HG02970 (cell line): ENCODE results near the gene STXBP6.
"Not testable (repeated sequence)": the region's sequence is repeated elsewhere in the genome, so short reads cannot be mapped to it uniquely, and the experiment has no call there.

Source experiments
- ATAC-seq: cut with Tn5 transposase; IDR thresholded peaks from one replicate; pipeline ENCODE4 v1.9.1; 2021; ENCODE audit warnings: mild to moderate bottlenecking, moderate library complexity, moderate number of reproducible peaks; ENCODE audit not compliant: unreplicated experiment, low FRiP score

The STXBP6 gene

DNA sequence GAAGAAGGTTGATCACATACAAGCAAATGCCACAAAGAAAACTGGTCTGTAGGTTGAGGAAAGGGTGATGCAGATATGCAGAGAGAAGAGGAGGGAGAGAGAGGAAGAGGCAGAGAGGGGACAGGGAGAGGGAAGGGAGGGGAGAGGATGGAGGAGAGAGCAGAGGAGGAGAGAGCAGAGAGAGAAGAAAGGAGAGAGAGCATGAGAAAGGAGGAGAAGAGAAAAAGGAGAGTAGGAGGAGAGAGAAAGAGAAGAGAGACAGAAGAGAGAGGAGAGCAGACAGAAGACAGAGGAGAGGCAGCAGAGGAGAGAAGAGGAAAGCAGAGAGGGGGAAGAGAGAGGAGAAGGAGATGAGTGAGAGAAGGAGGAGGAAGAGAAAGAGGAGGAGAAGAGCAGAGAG is 59.2 kb downstream of the STXBP6 start:
- ATAC-seq, result no peak

DNA sequence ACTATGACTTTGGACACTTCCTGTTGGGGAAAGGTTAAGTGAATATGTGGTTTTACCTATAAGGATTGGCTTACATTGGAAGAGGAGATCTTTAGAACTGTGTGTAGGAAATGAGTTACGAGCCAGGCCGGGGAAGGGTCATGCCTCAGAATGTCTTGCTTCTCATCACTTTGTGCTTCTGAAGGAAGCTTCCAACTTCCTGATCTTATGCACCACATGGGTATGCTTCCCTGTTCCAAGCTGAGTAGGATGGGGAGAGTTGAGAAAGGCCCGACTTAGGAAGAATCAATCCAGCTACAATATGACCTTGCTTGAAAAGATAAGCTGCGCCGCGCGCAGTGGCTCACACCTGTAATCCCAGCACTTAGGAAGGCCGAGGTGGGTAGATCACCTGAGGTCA is 59.9 kb downstream of the STXBP6 start:
- no peak for ATAC-seq

DNA sequence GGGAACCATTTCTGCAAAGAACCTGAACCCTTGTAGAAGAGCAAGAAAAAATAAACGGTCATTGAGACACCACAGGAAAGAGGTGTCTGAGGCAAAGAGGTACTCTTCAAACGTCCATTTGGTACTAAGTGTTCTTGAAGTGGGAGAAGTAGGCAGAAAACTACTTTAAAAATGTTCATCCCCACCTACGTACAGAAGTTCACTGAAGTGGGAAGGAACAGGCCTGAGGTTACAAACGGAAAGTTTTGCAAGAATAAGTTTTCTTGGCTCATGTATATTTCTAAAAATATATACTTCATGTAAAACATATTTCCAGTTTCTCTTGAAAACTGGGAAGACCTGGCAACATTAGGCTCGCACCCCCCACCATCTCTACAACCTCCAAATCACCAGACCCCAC is 61.2 kb downstream of the STXBP6 start:
- ATAC-seq, result no peak

DNA sequence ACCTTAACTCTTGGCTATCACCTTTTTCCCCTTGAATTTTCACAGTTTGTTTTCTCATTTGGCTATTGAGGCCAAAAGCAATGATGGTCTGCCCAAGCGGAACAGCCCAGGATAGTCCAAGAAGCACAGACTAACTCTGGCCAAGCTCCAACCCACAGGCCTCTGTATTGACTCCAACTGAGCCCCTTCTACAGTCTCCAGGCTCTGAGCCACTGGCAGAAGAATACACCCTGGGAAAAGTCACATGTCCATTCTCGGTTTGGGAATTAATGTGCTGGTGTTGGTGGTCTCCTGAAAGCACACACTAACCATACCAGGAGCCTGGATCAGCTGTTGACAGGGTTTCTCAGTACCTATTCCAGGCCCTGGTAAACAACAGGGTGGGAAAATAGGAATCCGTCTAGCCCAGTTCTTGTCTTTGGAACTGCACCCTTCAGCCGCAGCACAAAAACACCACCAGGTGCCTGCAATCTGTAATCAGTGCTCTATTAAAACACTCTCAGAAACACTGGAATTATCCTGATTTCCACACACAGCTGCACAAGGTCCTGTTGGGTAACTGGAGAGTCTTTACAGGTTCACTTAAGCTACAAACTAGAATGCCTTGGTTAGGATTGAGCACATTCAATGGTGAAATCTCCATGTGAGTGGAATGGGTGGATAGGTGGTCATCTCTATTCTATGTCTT is 63.6 kb downstream of the STXBP6 start:
- ATAC-seq, result no peak

DNA sequence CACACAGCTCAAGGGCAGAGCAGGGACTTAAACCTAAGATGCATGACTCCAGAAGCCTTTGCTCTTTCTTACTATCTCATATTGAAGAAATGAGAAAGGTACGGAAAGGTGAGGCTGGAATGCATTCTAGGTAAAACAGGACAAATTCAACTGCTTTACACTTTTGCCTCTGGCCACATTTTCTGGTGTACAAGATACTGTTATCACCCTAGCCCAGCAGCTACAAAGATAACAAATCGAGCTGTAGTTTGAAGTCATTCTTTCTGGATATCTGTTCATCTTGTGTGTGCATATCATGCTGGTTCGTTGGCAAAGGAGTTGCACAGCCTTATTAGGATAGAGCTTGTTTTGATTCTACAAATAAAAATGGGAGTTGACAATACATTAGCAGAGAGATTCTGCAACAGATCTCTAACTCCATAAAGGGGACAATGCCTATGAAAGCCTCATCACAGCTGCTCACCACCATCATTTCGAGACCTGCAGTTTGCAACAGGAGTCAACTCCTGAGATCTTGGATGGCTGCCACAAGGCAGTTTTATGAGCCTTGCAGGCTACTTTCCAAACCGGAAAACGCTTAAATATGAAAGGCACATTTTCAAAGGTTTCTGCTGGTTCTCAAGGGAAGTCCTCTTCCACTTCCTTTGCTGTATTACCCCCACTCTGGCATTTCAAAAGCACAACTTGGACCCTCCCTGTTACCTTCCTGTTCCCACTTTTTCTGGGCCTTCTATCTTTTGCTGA is 64.9 kb downstream of the STXBP6 start:
- ATAC-seq, result no peak

DNA sequence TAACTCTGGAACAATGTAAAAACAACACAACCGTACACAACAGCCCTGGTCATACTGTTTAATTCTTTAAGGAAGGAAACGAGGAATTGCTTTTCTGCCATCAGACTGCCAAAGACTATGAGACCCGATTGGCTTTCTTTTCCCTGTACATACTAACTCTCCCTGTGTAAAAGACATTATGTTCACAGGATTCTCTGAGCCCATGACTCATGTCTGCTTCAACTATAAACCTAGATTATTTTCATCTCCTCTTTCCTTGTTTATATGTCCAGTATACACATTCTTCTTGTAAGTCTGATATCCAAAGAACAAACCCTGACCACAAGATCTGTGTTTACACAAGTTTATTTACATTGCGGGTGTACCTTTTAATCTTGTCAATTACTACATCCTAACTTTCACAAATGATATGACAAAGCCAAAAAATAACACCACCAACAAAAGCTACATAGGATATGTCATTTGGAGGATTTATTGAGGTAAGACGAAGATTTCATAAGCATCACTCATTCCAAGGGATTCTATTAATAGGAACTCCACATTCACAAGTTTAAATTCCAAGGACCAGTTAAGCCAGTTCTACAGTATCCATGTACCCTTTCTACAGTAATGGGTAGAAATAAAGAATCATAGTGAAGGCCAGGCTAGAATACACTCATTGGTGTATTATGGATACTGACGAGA is 67.3 kb downstream of the STXBP6 start:
- no peak for ATAC-seq

DNA sequence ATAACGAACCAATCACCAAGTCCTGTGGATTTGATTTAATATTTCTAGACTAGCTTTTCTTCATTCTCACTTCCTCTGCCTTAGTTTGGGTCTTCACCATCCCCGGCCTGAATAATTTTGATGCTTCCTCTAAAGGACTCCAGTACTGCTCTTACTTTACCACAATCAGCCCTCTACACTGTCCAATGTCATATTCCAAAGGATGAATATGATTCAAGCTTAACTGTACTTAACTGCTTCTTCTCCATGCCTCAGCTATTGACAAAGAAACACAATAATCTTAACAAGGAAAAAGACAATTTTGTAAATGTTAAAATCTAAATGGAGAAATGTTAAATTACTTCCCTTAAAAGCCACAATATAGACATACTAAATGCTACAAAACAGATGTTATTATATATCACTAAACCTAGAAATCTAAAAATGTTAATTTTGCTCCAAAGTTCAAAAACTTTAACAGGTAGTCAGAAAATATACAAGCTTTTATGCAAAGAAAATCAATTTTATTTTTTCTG is 70.2 kb downstream of the STXBP6 start:
- no peak for ATAC-seq

DNA sequence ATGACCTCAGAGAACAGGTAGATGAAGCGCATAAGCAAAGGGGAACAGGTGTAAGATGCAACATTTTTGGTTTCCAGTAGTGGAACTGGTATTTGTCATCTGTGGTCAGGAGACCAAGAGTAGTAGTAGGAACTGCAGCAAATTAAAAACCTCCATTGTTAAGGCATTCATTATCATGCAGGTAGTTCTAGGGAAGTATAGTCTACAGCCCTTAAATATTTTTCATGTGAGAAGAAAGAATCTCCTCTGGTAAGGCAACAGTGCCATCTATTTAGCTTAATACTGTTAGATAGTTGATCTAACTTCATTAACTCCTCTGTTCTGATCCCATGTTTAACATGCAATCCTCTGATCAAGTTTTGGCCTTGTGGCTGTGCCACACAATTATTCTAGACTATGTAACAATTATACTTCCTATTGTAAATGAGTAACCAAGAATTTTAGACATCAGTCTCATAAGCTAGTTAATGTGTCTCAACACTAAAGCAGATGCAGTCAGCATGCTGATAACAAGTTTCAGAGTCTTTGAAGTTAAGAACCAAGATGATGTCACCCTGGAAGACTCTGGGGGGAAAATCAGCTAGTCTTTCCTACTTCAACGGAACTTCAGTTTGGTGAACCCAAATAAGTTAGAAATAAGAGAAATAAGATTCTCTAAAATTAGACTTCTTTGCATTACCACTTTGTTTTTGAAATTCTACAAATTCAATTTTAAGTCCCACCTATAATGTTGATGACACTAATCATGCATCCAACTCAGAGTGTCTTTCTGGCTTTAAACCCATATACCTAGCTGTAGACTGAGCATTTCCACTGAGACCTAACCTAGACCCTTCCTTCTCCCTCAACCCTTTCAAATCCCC is 70.9 kb downstream of the STXBP6 start:
- peak; percentile 91 for ATAC-seq

DNA sequence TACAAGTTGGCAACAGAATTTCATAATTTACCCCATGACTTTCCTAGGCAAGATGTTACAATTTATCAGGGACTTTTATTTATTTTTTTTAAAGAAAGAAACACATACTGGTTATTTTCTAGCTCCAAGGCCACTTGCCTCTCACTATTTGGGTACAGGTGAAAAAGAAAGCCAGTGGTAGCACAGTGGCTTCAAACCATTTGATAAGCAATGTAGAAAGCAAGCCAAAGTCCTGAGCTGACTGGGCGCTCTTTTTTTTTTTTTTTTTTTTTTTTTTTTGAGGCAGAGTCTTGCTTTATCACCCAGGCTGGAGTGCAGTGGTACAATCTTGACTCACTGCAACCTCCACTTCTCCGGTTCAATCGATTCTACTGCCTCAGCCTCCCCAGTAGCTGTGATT is 73.3 kb downstream of the STXBP6 start:
- no peak for ATAC-seq

DNA sequence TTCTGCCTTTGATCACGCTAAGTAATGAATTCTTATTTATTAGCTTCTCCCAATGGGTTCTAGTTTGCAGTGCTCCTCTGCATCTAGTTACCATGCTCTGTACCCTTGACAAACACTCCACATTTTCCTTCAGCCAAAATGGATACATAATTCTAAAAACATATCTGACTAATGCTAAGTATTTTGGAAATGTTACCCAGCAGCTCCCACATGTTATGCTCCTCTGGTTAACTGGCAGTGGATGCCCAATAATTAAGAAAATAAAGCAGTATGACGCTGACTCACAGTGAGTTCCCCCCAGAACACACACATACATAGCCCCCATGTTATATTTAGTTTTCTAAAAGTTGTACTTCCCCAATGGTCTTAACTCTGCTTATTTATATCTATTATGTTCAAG is 74.6 kb downstream of the STXBP6 start:
- ATAC-seq, result no peak

DNA sequence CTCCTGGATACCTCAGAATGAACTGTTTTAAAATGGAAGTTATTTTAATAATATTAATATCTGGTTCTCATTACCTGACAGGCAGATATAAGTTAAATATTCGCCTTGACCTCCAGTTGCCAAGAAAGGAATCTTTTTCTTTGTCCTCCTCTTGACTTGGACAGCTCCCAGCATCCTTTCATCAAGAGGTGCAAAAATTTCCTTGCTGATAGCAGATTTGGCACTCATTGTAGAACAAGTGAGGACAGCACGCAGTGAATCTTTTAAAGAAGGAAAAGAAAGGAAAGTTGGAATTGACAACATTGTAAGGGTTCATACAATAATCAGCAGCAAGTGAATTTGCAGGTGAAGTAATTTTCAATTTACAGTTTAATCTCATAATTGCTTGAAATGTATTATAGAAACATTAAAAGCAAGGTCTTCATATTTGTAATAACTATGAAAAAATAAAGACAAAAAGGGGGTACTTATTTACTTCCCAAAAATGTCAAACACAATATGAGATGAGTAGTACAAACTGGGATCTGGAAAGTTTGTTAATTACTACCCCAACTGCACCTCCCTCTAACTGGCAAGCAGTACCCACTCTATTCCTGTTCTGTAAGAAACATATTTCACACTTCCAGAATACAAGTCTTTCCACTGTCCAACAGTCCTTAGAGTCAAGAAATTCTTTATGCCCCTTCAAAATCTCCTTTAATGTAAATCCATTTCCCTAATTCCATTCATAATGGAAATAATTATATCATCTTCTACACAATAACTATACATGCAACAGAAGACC is 75.2 kb downstream of the STXBP6 start:
- no peak for ATAC-seq

DNA sequence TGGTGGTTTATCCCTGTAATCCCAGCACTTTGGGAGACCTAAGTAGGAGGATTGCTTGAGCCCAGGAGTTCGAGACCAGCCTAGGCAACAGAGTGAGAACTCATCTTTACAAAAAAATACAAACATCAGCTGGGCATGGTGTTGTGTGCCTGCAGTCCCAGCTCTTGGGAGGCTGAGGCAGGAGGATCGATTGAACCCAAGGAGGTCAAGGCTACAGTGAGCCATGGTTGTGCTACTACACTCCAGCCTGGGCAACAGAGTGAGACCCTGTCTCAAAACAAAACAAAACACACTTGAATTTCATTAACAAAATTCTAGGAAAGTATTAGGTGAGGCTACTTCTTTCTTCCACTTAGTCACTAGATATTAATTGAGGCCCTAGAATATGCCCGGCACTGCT is 77.1 kb downstream of the STXBP6 start:
- no peak for ATAC-seq

DNA sequence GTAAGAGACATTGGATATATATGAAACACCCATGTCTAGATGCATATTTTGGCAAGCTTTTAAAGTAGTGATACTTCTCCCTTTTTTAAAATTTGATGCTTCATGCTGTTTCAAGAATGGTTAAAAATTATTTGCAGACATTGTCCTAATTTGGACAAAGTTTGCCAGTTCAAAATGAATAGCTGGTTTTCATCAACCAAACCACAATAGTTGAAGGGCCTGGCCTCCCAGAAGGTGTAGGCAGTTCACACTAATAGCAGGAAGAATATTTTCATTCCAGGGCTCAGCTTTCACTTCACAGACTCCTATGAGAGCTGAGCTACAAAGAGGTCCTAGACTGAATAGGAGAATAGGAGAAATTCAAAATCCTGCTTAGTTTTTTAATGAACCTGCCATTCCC is 78.7 kb downstream of the STXBP6 start:
- ATAC-seq, result no peak

DNA sequence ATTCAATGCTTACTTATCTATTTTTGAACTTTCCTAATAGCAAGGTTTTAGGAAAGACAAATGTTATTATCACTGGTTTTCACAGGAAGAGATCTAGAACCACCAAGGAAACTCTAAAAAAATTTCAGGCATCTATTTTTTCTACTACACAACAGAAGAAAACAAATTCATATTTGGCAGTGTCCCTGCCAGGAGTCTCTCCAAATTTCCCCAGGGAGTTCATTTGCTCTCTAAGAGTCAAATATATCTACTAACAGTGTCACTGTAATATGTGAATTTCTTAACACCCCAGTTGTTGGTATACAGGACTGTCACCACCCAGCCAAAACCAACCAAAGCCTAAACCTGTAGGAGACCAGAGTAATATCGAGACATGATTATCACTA is 83.4 kb downstream of the STXBP6 start:
- ATAC-seq, result no peak

DNA sequence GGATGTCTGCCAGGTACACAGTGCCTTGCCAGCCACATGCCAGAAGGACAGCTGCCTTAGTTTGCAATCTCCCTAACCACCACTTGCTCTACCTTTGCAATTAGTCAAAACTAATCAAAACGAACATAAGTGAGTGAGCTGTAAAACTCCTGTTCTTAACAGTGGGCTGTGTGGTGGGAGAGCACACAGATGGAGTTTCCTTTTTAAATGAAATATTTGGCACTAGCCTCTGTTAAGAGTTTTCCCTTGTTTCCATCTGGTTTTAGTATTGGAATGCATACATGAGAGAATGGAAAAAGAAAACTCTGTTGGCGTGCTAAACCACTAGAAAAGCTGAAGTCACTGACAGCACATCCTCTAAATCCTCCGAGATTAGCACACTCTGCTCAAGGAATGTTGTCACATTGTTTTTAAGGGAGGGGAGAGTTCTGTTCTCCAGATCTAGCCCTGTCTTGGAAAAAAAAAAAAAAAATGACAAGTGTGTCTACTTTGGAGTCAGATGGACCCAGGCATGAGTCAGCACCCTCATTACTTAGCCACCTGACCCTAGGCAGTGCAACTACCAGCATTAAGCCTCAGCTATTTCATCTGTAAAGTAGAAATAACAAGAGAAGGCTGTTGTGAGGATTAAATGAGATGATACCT is 83.9 kb downstream of the STXBP6 start:
- no peak for ATAC-seq

DNA sequence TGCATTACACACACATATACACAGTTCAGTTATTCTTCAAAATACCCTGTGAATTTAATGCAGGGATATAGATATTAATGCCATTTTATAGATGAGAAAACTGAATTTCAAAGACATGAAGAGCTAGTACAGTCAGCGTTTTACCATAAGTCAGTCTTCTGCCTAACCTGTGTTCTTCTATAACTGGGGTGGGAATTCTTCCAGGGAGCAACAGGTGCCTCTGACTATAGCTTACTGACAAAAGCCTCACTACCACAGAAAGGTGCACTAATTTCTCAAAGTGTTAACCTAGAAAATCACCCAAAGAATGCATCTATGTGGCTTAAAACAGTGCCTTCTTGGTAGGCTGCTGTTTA is 84.4 kb downstream of the STXBP6 start:
- no peak for ATAC-seq

DNA sequence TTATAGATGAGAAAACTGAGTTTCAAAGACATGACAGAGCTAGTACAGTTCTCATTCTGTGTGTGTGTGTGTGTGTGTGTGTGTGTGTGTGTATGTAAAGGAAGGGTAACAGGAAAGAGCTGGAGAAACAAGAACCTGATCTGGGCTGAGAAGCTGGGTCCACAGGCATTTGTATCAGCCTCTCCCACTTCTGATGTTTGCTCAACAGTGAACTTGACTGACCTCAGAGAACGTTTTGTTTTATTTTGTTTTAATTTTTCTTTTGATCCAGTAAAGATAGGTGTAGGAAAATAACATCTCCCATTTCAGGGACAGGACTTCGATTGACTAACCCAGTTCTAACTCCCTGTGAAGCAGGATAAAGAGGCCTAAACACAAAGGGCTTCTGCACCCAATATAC is 85.4 kb downstream of the STXBP6 start:
- no peak for ATAC-seq

DNA sequence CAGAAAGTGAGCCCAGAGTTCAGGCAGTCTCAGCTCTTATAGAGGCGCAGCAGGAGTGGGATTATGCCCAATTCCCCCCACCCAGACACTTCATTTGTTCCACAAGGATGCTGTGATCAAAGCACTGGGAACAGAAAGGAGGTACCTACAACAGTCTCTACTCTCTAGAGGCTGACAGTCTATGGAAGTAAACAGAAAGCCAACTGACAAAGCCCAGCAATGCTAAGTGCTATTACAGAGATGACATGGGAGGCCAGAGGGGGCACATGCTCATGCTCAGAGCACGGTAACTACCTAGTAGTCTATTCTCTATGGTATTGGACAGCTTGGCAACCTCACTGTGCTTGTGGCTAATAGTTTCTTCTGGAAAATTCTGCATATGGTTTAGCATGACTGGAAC is 85.9 kb downstream of the STXBP6 start:
- ATAC-seq, result no peak

DNA sequence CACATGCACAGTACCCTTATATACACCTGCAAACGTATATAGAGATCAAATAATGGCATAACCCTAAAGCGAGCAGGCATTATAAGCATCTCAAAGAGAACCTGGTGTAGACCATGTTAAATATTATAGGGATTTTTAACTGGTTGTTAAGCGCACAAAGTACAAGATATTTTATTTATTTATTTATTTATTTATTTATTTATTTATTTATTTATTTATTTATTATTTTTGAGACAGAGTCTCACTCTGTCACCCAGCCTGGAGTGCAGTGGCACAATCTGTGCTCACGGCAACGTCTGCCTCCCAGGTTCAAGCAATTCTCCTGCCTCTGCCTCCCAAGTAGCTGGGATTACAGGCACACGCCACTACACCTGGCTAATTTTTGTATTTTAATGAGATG is 87.8 kb downstream of the STXBP6 start:
- ATAC-seq, result not testable (repeated sequence)
